Activated CD4-positive, alpha-beta memory T cell treated with anti-CD3 and anti-CD28 coated beads for 36 hours (primary cell): ENCODE data around the gene LOC101059915.
A peak's percentile ranks its signal among the peaks of the same experiment; 100 is the strongest.

Experiments
- CTCF ChIA-PET: fragments of 350-600 bp; sonication (Branson Sonifier 250); formaldehyde crosslinking; loops from one replicate; lab custom pipeline; 2021; ENCODE audit warnings: antibody characterized with exemption, inconsistent platforms; lab: Charles Lee
- POLR2A ChIA-PET: fragments of 350-600 bp; sonication (Branson Sonifier 250); formaldehyde crosslinking; loops from one replicate; lab custom pipeline; 2021; ENCODE audit warnings: antibody characterized with exemption; lab: Charles Lee
- DNase-seq: peaks from one replicate; pipeline ENCODE4 v3.0.0-alpha.2; 2020
- H3K27ac Mint-ChIP-seq: one replicate; pipeline ENCODE4 v1.8.0; 2021; ENCODE audit warnings: mixed read lengths
- H3K27me3 Mint-ChIP-seq: one replicate; pipeline ENCODE4 v1.8.0; 2021; ENCODE audit warnings: mixed read lengths
- H3K36me3 Mint-ChIP-seq: one replicate; pipeline ENCODE4 v1.8.0; 2021; ENCODE audit warnings: mixed read lengths
- H3K4me1 Mint-ChIP-seq: one replicate; pipeline ENCODE4 v1.8.0; 2021; ENCODE audit warnings: low read depth, mixed read lengths
- H3K4me3 Mint-ChIP-seq: one replicate; pipeline ENCODE4 v1.8.0; 2021; ENCODE audit warnings: mild to moderate bottlenecking, mixed read lengths
- H3K9me3 Mint-ChIP-seq: one replicate; pipeline ENCODE4 v1.8.0; 2021; ENCODE audit warnings: mixed read lengths
- intact Hi-C: fragments of 100-400 bp; cut with micrococcal nuclease; formaldehyde crosslinking; loops from one replicate; pipeline ENCODE4 v1.15.1; 2023

The LOC101059915 gene

GRCh38 chrX:71667328-71668247 is at the start of gene LOC101059915:
Gene LOC101059915 (plus strand): TSS chrX:71667546.
- ChIA-PET POLR2A (no interaction called here), CTCF (interaction anchor here (1.0 kb wide), 1 partner anchor 192 kb away, joined by 3 read pairs; no protein-coding TSS in a partner anchor)
- no peak for DNase-seq
- H3K4me3 Mint-ChIP-seq = no peak within 1 kb of the TSS
- H3K4me1 Mint-ChIP-seq = peaks cover 34% of the 10 kb centered on the region
- no peaks in the 10 kb centered on the region for H3K36me3 Mint-ChIP-seq
- H3K27ac Mint-ChIP-seq = no peak within 1 kb of the TSS
- intact Hi-C loops = no loop called here
- H3K27me3 Mint-ChIP-seq = no peaks in the 10 kb centered on the region
- no peaks in the 10 kb centered on the region for H3K9me3 Mint-ChIP-seq

GRCh38 chrX:71617742-71618141 is 49.6 kb upstream of the LOC101059915 start:
- DNase-seq = no peak
- ChIA-PET CTCF (interaction anchor here (0.9 to 3.0 kb wide), 7 partner anchors 11 to 83 kb away, joined by 5 to 13 read pairs (median 6); no protein-coding TSS in a partner anchor), POLR2A (interaction anchor here (0.6 to 4.5 kb wide), 8 partner anchors 11 to 1363 kb away, joined by 3 to 52 read pairs (median 6); partner anchors contain the start of gene OGT)
- H3K4me3 Mint-ChIP-seq = peak overlapping the region; percentile 81
- H3K36me3 Mint-ChIP-seq = peaks cover 34% of the 10 kb centered on the region
- no peaks in the 10 kb centered on the region for H3K9me3 Mint-ChIP-seq
- intact Hi-C loops = loop anchor here (1.0 to 2.0 kb wide), 3 partner anchors 77 to 419 kb away; no protein-coding TSS in a partner anchor
- peak overlapping the region; percentile 98 for H3K27ac Mint-ChIP-seq
- H3K27me3 Mint-ChIP-seq = no peaks in the 10 kb centered on the region
- H3K4me1 Mint-ChIP-seq = peaks cover 72% of the 10 kb centered on the region

- POLR2A ChIA-PET = interaction anchor here (0.5 to 4.5 kb wide), 12 partner anchors 9 to 1364 kb away, joined by 3 to 52 read pairs (median 4); partner anchors contain the start of genes OGT and TAF1
- Mint-ChIP-seq H3K4me3 (peak within 1 kb of the TSS; percentile 81), H3K27ac (peak within 1 kb of the TSS; percentile 98), H3K36me3 (peaks cover 28% of the 10 kb centered on the region), H3K4me1 (peaks cover 78% of the 10 kb centered on the region), H3K9me3 (no peaks in the 10 kb centered on the region), H3K27me3 (no peaks in the 10 kb centered on the region)
- CTCF ChIA-PET = interaction anchor here (0.9 to 3.0 kb wide), 5 partner anchors 12 to 52 kb away, joined by 3 to 13 read pairs (median 6); no protein-coding TSS in a partner anchor
- intact Hi-C loops = loop anchor here (1.0 to 2.0 kb wide), 3 partner anchors 78 to 420 kb away; no protein-coding TSS in a partner anchor
- DNase-seq = peak; percentile 89
Observed at GRCh38 chrX:71618303-71618721, 49.0 kb upstream of the LOC101059915 start, which contains the start of gene CXCR3. Gene CXCR3 (minus strand): TSS chrX:71618511. CDS start chrX:71618449, 62 bp downstream.

- Mint-ChIP-seq H3K4me3 (peak overlapping the region; percentile 81), H3K36me3 (peaks cover 27% of the 10 kb centered on the region), H3K4me1 (peaks cover 79% of the 10 kb centered on the region), H3K27ac (peak overlapping the region; percentile 98), H3K9me3 (no peaks in the 10 kb centered on the region), H3K27me3 (no peaks in the 10 kb centered on the region)
- POLR2A ChIA-PET = interaction anchor here (0.8 to 4.5 kb wide), 7 partner anchors 8 to 253 kb away, joined by 3 to 52 read pairs (median 6); partner anchors contain the start of genes OGT and TAF1
- DNase-seq = no peak
- intact Hi-C loops = loop anchor here (1.0 to 2.0 kb wide), 3 partner anchors 78 to 420 kb away; no protein-coding TSS in a partner anchor
- CTCF ChIA-PET = interaction anchor here (0.9 to 3.0 kb wide), 4 partner anchors 19 to 51 kb away, joined by 3 to 13 read pairs (median 8); no protein-coding TSS in a partner anchor
Observed at GRCh38 chrX:71618787-71619186, 48.6 kb upstream of the LOC101059915 start.

GRCh38 chrX:71619193-71619592 is 48.2 kb upstream of the LOC101059915 start:
- peak; percentile 83 for DNase-seq
- H3K4me3 Mint-ChIP-seq = peak overlapping the region; percentile 81
- no peaks in the 10 kb centered on the region for H3K27me3 Mint-ChIP-seq
- H3K4me1 Mint-ChIP-seq = peaks cover 82% of the 10 kb centered on the region
- H3K36me3 Mint-ChIP-seq = peaks cover 27% of the 10 kb centered on the region
- ChIA-PET POLR2A (interaction anchor here (0.8 to 4.5 kb wide), 6 partner anchors 13 to 253 kb away, joined by 3 to 52 read pairs (median 10); partner anchors contain the start of genes OGT and TAF1), CTCF (interaction anchor here (1.0 to 3.0 kb wide), 3 partner anchors 19 to 33 kb away, joined by 3 to 13 read pairs (median 11); no protein-coding TSS in a partner anchor)
- intact Hi-C loops = loop anchor here (2.0 kb wide), 2 partner anchors 78 to 420 kb away; no protein-coding TSS in a partner anchor
- no peaks in the 10 kb centered on the region for H3K9me3 Mint-ChIP-seq
- H3K27ac Mint-ChIP-seq = peak overlapping the region; percentile 98

GRCh38 chrX:71619986-71620385 is 47.4 kb upstream of the LOC101059915 start:
- Mint-ChIP-seq H3K9me3 (no peaks in the 10 kb centered on the region), H3K36me3 (peaks cover 23% of the 10 kb centered on the region), H3K27me3 (no peaks in the 10 kb centered on the region), H3K4me1 (peaks cover 81% of the 10 kb centered on the region), H3K4me3 (no peak overlapping the region), H3K27ac (peak overlapping the region; percentile 98)
- ChIA-PET POLR2A (interaction anchor here (2.2 to 4.5 kb wide), 3 partner anchors 18 to 86 kb away, joined by 13 to 52 read pairs (median 30); partner anchors contain the start of gene OGT), CTCF (interaction anchor here (1.0 to 2.4 kb wide), 2 partner anchors 31 to 32 kb away, joined by 3 to 11 read pairs; no protein-coding TSS in a partner anchor)
- DNase-seq = no peak
- intact Hi-C loops = loop anchor here (2.0 kb wide), 2 partner anchors 79 to 421 kb away; no protein-coding TSS in a partner anchor

GRCh38 chrX:71621603-71622002 is 45.7 kb upstream of the LOC101059915 start:
- Mint-ChIP-seq H3K27me3 (no peaks in the 10 kb centered on the region), H3K4me1 (peaks cover 75% of the 10 kb centered on the region), H3K9me3 (no peaks in the 10 kb centered on the region), H3K27ac (peak overlapping the region; percentile 92), H3K4me3 (no peak overlapping the region), H3K36me3 (peaks cover 7% of the 10 kb centered on the region)
- ChIA-PET CTCF (interaction anchor here (0.5 to 2.8 kb wide), 5 partner anchors 16 to 215 kb away, joined by 3 to 18 read pairs (median 7); no protein-coding TSS in a partner anchor), POLR2A (interaction anchor here (2.0 to 2.7 kb wide), 3 partner anchors 16 to 89 kb away, joined by 8 to 16 read pairs (median 13); partner anchors contain the start of gene OGT)
- DNase-seq = no peak
- intact Hi-C loops = loop anchor here (1.0 kb wide), 1 partner anchor 17 kb away; no protein-coding TSS in a partner anchor

GRCh38 chrX:71622032-71622575 is 45.2 kb upstream of the LOC101059915 start:
- Mint-ChIP-seq H3K27me3 (no peaks in the 10 kb centered on the region), H3K4me1 (peaks cover 70% of the 10 kb centered on the region)

GRCh38 chrX:71622576-71623450 is 44.5 kb upstream of the LOC101059915 start:
- peak overlapping the region; percentile 57 for H3K4me3 Mint-ChIP-seq
- intact Hi-C loops = loop anchor here (1.0 kb wide), 1 partner anchor 15 kb away; no protein-coding TSS in a partner anchor

More at GRCh38 chrX:71622032-71622575, 45.2 kb upstream of the LOC101059915 start:
- Mint-ChIP-seq H3K36me3 (peaks cover 2% of the 10 kb centered on the region), H3K9me3 (no peaks in the 10 kb centered on the region), H3K27ac (peak overlapping the region; percentile 92), H3K4me3 (no peak overlapping the region)
- no peak for DNase-seq
- intact Hi-C loops = loop anchor here (1.0 kb wide), 1 partner anchor 16 kb away; no protein-coding TSS in a partner anchor
- ChIA-PET CTCF (interaction anchor here (0.5 to 2.8 kb wide), 6 partner anchors 14 to 215 kb away, joined by 3 to 18 read pairs (median 6); no protein-coding TSS in a partner anchor), POLR2A (interaction anchor here (1.0 to 2.7 kb wide), 4 partner anchors 15 to 90 kb away, joined by 4 to 16 read pairs (median 10); partner anchors contain the start of gene OGT)

More at GRCh38 chrX:71622576-71623450, 44.5 kb upstream of the LOC101059915 start:
- POLR2A ChIA-PET = interaction anchor here (1.0 to 2.7 kb wide), 4 partner anchors 14 to 91 kb away, joined by 4 to 16 read pairs (median 10); partner anchors contain the start of gene OGT
- Mint-ChIP-seq H3K9me3 (no peaks in the 10 kb centered on the region), H3K27me3 (no peaks in the 10 kb centered on the region), H3K27ac (peak overlapping the region; percentile 92), H3K4me1 (peaks cover 64% of the 10 kb centered on the region), H3K36me3 (no peaks in the 10 kb centered on the region)
- DNase-seq = peak; percentile 85
- CTCF ChIA-PET = interaction anchor here (0.8 to 2.8 kb wide), 6 partner anchors 13 to 136 kb away, joined by 3 to 18 read pairs (median 6); no protein-coding TSS in a partner anchor
